GM19438 (cell line): ENCODE results near the gene AREG.

Source experiments
- ATAC-seq: cut with Tn5 transposase; IDR thresholded peaks from one replicate; pipeline ENCODE4 v1.9.1; 2021; ENCODE audit warnings: low read depth; ENCODE audit not compliant: unreplicated experiment

The AREG gene

DNA sequence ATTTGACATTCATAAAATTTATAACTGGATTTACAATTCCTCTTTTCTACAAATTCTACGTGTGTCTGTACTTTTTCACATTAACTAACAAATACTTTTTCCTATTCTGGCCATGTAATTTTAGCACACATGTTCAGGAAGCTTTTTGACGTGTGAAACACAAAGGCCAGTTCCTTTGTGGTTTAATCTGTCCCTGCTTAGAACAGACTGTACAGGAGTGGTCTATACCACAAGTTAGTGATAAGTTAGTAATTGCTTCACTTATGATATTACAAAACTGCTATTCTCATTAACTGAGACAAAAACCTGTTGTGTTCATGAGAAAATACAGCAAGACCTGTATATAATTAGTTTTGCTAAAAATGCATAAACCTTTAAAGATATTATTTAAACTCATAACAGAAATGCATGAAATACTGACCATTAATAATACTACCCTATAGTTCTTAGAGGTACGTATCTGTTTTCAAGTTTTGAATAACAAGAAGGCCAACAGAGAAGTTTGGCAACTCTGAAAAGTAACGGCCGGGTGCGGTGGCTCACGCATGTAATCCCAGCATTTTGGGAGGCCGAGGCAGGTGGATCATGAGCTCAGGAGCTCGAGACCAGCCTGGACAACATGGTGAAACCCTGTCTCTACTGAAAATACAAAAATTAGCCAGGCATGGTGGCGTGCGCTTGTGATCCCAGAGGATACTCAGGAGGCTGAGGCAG is 13.7 kb upstream of the AREG start:
- peak; percentile 94 for ATAC-seq

DNA sequence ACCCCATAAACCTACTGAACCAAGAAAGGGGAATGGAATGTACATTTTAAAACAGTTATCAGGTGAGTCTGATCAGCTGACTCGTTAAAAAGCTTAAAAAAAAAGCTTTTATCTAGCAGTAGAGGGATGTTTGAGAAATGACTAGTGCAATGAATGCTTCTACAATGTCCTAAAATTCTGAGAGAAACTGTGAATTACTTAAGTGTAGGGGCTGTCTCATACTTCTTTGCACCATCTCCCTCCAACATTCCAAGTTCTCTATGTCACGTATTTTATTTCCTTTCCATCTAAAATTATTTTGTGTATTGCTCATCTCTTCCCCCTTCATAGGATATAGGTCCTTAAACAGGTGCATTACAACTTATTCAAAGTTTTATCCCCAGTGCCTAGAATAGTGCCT is 11.9 kb upstream of the AREG start:
- no peak for ATAC-seq

DNA sequence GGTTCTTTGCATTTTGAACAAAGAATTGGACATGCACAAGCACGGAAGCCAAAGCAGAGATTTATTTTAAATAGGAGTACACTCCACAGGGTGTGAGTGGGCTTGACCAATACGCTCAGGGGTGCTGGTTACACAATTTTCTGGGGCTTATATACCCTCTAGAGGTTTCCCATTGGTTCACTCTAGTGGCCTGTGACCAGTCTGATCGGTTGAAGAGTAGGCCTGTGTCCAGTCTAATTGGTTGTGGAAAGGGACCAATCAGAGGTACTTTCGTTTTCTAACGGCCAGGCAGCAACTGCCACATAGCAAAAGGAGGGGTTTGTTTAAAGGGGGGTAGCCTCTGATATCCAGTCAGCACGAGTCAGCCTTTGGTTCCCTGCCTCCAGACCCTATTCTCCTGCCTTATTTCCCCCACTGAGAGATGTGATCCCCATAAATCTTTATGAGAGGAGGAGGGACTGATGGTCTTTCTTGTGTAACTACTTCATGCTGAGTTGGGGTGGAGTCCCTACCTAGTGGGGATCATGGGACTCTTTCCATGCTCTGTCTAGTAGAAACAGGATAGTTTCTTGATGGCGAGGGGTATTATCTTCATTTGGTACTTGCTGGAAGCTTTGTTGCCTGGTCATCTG is 11.3 kb upstream of the AREG start:
- ATAC-seq = no peak

DNA sequence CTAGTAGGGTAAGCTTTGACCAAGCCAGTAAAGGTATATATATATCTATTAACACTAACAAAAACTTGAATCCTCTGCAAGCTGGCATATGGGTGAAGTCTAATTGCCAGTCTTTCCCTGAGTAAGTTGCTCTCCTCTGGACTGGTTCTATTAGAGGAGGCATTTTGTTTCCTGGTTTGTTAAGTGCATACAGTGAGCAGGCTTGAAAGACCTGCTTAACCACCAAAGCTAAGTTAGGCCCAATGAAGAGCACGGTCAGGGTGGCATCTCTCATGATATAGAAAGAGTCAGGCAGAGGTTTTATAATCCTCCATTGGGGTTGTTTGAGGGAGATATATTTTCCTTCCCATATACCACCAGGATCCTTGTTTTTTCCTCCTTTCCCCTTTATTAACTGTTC is 9.6 kb upstream of the AREG start:
- ATAC-seq = no peak

DNA sequence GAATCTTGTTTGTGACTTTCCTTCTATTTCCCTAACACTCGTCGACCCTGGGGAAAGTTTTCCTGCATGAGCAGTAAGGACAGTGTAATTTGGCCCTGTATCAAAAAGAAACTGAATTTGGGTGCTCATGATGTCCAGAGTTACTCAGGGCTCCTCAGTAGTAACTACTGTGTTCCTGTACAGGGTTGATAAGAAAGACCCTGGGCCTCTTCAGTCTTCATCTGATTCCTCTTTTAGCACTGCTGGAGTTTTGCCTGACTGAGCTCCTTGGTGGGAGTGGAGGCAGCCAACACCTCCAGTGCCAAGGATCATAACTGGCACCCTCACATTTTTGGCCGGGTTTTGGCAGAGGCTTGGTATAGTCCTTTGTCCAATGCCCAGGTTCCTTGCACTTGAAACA is 7.1 kb upstream of the AREG start:
- ATAC-seq = no peak

DNA sequence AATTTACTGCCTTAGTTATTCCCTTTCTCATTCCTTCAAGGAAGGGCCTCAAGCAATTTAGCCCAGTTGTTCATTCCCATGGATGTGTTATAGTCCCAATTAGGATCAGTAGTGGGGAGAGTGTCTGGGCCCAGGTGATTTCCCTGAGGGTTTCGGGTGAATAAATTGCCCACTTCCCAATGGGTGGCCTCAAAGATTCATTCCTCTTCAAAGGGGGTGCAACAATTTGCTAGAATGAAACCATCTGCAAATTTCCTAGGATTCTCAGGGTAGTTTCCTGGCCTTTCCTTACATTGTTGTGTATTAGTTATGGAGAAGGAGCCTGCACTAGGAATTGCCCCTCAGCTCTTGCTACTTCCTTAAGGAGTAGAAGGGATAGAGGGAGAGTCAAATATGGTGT is 6.3 kb upstream of the AREG start:
- ATAC-seq = no peak

DNA sequence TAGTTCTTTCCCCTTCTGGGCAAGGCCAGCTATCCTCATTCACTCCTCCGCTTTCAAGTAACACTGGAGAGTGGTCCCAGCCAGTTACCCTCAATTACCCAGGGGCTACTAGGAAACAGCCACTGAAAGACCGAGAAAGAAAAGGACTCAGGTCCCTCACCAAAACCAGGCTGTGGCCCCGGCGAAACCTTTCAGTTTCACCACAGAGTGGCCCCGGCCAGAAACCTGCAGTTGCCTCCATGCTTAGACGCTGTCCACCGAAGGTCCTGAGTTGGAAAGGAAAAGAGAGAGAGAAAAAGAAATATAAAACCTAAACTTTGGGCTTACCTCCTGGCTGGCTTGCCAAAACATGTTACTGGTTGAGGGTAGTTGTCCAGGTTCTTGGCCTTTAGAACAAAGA is 5.0 kb upstream of the AREG start:
- no peak for ATAC-seq

DNA sequence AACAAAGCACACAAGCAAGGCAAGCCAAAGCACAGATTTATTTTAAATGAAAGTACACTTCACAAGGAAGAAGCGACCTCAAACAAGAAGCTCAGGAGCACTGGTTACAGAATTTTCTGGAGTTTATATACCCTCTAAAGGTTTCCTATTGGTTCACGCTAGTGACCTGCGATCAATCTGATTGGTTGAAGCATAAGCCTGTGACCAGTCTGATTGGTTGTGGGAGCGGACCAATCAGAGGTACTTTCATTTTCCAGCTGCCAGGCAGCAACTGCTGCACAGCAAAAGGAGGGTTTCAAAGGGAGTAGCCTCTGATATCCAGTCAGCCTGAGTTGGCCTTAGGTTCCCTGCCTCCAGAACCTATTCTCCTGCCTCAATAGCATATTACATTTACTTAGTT is 4.6 kb upstream of the AREG start:
- no peak for ATAC-seq

DNA sequence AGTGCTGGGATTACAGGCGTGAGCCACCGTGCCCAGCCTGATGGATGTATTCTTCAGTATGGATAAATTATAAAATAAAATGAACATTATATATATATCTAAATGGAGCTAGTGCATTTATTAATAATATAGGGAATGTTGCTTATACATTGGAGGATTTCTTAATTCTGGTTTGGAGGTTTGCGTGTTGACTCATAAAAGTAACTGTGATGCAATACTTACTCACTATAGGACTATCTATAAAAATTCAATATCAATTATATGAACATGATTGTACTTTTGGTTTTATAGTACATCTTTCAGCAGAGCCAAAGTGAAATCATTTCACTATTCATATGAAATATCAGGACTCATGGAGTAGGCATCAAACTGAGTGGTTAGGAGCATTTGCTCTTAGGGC is 3.2 kb upstream of the AREG start:
- ATAC-seq = no peak

DNA sequence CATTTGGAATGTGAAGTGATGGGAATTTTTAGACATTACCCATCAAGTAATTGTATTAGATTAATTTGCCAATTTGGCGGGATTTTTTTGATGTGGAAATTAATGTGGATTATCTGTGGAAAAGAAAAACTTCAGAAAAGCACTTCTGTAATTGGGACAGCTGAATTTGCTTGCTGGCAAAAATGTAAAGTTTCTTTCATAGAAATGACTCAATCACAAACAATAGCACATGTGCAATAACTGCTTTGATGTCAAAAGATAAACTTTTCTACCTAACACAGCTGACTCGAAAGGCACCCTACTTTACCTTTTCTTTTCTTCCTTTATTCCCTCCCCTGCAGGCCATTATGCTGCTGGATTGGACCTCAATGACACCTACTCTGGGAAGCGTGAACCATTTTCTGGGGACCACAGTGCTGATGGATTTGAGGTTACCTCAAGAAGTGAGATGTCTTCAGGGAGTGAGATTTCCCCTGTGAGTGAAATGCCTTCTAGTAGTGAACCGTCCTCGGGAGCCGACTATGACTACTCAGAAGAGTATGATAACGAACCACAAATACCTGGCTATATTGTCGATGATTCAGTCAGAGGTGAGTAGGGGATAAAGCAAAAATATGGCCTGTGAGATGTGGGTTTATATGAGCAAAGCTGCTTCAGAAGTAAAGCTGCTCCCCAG is 1.4 kb downstream of the AREG start:
- ATAC-seq = no peak

DNA sequence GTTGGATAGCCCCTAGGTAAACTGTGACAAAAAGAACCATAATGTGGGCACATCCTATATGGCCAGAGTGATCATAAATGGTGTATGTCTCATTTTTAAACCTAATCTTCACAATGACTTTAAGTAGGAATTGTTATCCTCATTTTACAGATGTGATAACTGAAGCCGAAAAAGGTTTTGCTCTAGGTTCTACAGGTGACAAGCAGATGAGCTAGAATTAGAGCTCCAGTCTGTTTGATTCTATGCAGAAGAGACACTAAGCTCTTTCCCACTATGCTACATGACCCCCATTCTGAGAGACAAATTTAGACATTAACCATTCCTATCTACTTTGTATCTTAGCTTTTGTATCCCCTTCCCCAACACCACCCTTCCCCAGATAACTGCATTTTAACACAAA is 2.0 kb downstream of the AREG start:
- ATAC-seq = no peak

DNA sequence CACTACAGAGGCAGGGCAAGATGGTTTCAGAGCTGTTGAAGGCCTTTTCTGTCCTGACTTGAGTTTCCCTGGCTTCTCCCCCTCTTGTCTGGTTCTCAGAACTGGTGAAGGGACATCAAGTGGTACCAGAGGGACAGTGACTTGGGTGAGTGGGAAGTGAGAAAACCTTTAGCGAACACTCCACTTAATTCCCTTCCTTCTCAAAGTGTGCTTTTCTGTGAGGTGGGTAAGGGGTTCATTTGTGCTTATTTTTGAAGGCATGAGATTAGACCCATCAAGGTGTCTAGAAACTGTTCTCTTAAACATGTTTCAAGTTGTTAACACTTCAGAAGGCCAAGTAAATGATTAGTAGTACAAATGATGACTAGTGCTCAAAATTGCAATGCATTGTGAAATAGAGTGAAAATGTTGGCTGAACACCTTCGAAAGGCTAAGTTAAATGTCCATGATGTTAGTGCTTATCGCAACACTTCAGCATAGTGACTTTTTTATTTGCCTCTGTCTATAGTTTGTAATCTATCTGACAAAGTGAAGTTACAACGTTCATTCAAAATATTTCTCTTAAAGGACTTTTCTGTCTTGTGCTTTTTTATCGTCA is 2.8 kb downstream of the AREG start:
- no peak for ATAC-seq

DNA sequence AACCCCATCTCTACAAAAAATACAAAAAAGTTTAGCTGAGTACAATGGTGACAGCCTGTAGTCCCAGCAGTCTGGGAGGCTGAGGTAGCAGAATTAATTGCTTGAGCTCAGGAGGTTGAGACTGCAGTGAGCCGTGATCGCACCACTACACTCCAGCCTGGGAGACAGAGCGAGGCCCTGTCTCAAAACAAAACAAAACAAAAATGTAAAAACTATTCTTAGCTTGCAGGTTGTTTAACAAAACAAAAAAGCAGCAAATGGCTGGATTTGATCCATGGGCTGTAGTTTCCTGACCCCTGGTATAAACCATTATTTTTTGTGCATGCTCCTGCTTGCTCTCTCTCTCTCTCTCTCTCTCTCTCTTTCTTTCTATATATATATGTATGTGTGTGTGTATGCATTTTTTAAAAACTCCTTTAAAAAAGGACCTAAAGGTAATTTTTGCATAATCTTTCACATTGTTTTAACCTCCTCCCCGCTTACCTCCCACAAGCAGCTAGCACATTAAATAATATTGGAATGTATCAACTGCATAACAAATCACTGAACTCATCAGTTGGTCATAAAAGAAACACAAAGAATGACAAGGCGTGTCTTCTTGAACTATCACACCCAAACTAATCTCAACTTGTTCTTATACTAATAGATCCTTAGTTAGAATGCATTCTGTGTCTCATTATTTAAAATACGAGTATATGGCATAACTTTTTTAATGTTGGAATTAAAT is 4.8 kb downstream of the AREG start:
- no peak for ATAC-seq

DNA sequence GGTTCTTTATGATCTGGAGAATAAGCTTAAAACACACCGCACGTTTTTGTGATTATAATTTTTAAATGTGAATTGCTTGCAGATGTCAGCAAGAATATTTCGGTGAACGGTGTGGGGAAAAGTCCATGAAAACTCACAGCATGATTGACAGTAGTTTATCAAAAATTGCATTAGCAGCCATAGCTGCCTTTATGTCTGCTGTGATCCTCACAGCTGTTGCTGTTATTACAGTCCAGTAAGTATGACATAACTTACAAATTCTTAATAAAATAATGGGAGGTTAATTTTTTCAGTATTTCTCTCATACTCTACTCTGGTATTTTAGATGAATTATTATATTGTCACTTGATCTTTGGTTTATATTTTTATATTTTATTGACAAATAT is 5.4 kb downstream of the AREG start:
- no peak for ATAC-seq

DNA sequence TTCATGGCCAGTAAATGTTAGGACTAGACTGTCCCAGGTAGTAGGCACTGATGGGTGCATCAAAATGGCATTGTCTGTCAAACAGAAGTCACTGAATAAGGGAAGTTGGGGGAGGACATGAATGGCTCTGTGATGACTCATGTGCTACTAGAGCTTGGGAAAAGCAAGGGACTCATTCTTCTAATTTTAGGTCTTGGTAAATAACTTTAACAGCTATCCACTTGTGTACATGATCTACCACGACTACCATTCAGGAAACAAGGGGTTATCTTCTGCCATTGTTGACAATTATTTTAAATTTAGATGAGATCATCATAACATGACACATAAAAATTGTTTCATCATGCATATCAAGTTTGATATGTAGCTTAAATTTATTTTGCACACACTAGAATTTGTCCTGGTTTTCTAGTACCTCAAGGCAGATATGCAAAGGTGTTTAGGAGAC is 6.3 kb downstream of the AREG start:
- ATAC-seq = no peak

DNA sequence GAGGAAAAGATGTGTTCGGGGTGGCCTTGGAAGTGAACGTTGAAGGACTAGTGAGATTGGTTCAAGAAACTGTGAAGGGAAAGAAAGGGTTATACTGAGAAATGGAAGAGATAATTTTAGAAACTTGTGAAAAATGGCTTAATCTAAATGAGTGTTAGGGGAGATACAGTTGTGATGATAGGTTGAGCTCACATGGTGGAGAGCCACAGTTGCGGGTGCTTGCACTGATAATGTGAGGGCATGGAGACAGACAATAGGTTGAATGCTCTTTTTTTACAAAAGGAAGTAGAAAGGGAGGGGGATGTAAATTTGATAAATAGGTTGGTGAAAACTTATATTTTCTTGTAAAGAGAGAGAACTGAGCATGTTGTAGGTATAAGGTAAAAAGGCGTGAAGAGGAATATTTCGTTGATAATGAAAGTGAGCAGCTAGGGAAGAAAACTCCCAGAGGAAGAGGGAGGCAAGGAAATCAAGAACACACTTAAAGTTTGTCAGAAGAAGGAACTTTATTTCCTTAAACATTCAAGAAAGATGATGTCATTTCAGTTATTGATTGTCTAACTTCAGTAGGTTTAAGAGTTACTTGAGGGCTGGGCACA is 8.2 kb downstream of the AREG start:
- no peak for ATAC-seq

DNA sequence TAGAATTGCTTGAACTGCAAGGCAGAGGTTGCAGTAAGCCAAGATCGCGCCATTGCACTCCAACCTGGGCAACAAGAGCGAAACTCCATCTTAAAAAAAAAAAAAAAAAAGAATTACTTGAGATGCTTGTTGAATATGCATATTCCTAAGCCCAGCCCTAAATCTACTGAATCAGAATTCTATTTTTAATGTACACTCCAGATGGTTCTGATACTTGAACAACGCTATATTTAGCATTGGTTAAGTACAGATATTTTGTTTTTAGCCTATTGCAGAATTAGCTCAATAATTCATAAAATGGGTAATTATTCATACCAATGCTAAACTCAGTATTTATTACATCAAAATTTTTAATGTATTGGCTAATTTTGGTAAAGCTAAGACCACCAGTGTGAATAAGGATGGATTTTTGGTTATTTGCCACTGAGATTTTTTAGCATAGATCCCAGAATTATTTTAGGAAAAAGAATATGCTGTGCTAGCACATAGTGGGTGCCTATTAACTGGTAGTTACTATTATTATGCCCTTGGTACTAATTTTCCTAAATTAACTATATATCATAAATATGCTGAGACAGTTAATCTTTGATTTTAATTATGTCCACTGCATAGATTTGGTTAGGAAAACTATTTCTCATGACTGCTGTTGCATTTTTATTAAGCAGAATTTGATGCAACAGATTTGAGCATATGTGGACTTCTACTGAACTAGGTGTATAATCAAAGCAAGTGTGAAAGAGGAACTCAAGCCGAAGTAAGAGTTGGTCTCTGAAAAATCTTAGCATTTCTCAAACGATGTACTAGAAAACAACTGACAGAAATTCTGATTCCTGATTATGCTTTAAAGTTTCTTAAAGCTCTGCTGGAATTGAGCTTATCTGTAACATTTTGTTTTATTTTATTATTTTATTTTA is 9.2 kb downstream of the AREG start:
- no peak for ATAC-seq

DNA sequence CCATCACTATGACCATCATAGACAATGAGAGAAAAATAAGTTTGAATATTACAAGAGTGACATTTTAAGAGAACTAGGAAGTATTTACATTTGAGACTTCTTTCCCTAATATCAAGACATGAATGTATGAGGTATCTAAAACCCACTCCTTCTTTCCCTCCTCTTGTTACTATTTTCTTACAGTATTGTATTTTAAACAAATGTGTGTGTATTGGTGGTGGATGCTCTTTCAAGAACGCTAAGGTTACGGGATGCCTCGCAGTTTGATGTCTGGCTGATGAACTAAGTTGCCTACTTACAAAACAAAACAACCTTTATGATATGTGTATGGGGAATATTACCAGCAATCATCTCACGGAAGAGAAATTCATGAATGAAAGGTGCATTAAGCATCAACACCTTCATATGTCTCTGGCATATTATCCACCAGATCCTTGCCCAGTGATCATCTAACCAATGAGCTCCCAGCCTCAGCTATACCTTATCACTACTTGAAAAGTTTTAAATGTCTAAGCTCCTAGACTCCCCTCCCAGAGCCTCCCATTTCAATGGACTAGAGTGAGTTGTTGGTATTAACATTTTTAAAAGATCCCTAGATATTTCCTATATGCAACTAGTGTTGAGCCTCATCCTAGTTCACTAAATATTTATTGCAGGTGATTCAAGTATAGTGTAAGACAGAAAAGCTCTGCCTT is 10.6 kb downstream of the AREG start:
- ATAC-seq = no peak
